Mesothelial cell of epicardium (in vitro differentiated cells): ENCODE data around the gene ERAL1. TPM values are rescaled to one million over a fixed set of nuclear protein-coding genes. Genes with fewer than 3 reads are reported as not detected.

Experiments
- DNase-seq, 2 experiments: peaks; one replicate each; pipeline ENCODE4 v3.0.0; 2021; ENCODE audit warnings: low spot score in 2 of 2; ENCODE audit not compliant: unreplicated experiment in 2 of 2
- H3K27ac Mint-ChIP-seq: 2 replicates; pipeline ENCODE4 v1.8.0; 2021; ENCODE audit warnings: mixed read lengths
- H3K27me3 Mint-ChIP-seq: 2 replicates; pipeline ENCODE4 v1.8.0; 2021; ENCODE audit warnings: low read depth, mixed read lengths
- H3K36me3 Mint-ChIP-seq: 2 replicates; pipeline ENCODE4 v1.8.0; 2021; ENCODE audit warnings: mixed read lengths
- H3K4me1 Mint-ChIP-seq: 2 replicates; pipeline ENCODE4 v1.8.0; 2021; ENCODE audit warnings: mixed read lengths
- H3K4me3 Mint-ChIP-seq: 2 replicates; pipeline ENCODE4 v1.8.0; 2021; ENCODE audit warnings: mild to moderate bottlenecking, moderate library complexity, mixed read lengths
- H3K9me3 Mint-ChIP-seq: 2 replicates; pipeline ENCODE4 v1.8.0; 2021; ENCODE audit warnings: mixed read lengths
- CTCF ChIP-seq: fragments of 200-600 bp; sonication (generic); IDR thresholded peaks from one replicate; pipeline ENCODE4 v1.5.0; 2021; ENCODE audit warnings: antibody characterized with exemption; ENCODE audit not compliant: unreplicated experiment
- total RNA-seq: library from RNA; stranded (reverse); gene quantifications from 3 replicates; pipeline ENCODE4 v1.2.1, GENCODE V29; 2021

Gene ERAL1
- 37.4 to 43.4 TPM (median 38.4 TPM) in 3 replicates for total RNA-seq

DNA sequence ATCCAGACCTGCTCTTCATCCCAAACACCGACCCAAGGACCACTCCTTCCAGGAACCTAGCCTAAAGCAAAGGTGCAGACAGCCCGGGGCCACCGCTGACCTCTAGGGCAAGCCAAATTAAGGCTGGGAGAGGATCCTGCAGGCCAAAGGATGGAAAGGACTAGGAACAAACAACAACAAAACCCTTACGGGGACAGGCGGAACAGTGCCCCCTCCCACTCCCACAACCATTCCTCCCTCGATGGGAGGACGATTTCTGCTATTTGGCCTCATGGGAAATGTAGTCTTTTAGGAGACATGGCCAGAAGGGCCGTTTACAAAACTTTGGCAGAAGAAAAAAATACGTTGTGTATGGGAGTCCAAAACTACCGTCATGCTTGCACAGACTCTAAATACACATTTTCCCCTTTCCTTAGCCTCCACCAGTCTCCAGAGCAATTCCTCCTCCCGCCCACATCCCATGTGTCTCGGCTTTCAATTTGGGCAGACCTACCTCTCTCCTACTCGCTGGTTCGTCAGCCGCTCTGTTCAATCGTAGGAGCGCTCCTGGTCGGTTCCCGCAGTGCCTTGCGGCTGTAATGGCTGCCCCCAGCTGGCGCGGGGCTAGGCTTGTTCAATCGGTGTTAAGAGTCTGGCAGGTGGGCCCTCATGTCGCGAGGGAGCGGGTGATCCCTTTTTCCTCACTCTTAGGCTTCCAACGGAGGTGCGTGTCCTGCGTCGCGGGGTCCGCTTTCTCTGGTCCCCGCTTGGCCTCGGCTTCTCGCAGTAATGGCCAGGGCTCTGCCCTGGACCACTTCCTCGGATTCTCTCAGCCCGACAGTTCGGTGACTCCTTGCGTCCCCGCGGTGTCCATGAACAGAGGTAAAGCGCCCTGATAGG, at the start of gene ERAL1:
Gene ERAL1, plus strand, starts transcription at position 560 of the 879 bp plus-strand sequence. Its CDS starts 19 bp downstream, at position 579.
- H3K27ac Mint-ChIP-seq = peak within 1 kb of the TSS; percentile 94
- peak within 1 kb of the TSS; percentile 92 for H3K4me3 Mint-ChIP-seq
- H3K9me3 Mint-ChIP-seq = no peaks in the 10 kb centered on the region
- H3K36me3 Mint-ChIP-seq = peaks cover 12% of the 10 kb centered on the region
- DNase-seq = peak; percentile 64 to 82
- TF ChIP-seq CTCF = no peak
- H3K4me1 Mint-ChIP-seq = peaks cover 12% of the 10 kb centered on the region
- no peaks in the 10 kb centered on the region for H3K27me3 Mint-ChIP-seq

- Mint-ChIP-seq H3K27me3 (no peaks in the 10 kb centered on the region), H3K27ac (peak overlapping the region; percentile 92), H3K36me3 (peaks cover 6% of the 10 kb centered on the region), H3K4me1 (peaks cover 35% of the 10 kb centered on the region), H3K9me3 (no peaks in the 10 kb centered on the region), H3K4me3 (no peak overlapping the region)
- no peak for TF ChIP-seq CTCF
- no peak for DNase-seq
Observed at GRCh38 chr17:28807925-28808634, 46.7 kb upstream of the ERAL1 start.

DNA sequence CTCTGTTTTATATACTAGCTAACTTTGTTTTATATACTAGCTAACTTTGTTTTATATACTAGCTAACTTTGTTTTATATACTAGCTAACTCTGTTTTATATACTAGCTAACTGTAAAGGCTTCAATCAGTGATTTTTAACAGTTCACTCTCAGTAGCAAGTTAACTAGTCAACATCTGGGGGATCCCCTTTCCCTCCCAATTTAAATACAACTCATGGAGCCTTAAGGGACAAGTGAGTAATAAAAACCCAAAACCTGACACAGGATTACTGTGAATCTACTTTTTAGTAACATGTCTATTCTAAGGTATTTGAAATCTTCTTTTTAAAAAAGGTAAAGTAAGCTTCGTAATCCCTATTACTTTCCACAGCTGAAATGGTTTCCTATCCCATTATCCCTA, 44.4 kb upstream of the ERAL1 start:
- Mint-ChIP-seq H3K36me3 (peaks cover 3% of the 10 kb centered on the region), H3K4me1 (peaks cover 37% of the 10 kb centered on the region), H3K27me3 (no peaks in the 10 kb centered on the region), H3K9me3 (no peaks in the 10 kb centered on the region), H3K4me3 (no peak overlapping the region), H3K27ac (peak overlapping the region; percentile 64)
- TF ChIP-seq CTCF = no peak
- no peak for DNase-seq

DNA sequence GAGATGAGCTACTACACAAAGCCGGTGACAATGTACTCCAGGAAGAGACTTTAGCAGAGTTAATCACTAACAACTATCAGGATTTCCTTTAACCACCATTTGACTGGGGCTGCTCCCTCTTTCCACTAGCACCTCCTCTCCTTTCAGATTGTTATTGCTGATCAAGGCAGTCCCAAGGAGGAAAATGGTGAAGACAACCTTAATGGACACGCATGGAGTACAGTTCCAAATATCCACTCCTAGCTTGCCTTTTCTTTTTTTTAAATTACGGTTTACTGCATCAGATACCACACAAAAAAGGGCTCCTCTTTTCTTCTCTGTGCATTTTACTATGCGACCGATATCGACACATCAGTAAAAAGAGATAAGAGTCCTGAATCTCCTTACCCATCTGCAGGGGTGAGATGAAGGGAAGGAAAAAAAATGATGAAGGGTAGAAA, 43.1 kb upstream of the ERAL1 start:
- Mint-ChIP-seq H3K27ac (peak overlapping the region; percentile 96), H3K4me3 (peak overlapping the region; percentile 83), H3K4me1 (peaks cover 37% of the 10 kb centered on the region), H3K36me3 (no peaks in the 10 kb centered on the region), H3K27me3 (no peaks in the 10 kb centered on the region), H3K9me3 (no peaks in the 10 kb centered on the region)
- DNase-seq = no peak
- no peak for TF ChIP-seq CTCF

DNA sequence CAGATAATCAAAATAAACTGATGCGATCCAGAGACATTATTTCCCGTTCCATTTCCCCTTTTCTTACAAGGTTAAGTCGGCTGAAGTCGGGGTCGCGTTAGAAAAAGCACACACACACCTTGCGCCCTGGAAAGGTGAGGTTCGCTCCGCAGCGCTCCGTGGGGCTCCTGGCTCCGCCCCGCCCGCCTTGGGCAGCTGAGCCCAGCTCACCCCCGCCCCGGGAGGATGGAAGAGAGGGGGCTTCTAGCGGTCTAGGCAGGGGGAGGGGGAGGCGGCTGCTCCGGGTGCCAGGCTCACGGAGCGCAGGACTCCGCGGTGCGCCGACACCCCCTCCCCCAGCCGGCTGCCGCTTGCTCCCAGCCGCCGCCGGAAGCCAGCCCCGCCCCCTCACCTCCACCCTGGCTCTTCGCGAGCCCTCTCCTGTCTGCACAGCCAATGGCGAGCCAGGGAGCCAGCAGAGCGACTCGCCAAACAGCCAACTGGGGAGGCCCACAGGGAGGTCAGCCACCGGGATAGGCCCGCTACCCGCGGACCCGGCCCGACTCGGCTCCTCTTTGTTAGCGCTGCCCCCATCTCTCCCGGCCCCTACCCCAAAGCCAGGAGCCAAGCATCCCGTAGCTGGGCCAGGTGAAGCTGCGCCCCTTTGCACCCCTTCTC, 42.6 kb upstream of the ERAL1 start:
- DNase-seq = peak; percentile 97 to 98
- H3K27me3 Mint-ChIP-seq = no peaks in the 10 kb centered on the region
- H3K4me1 Mint-ChIP-seq = peaks cover 37% of the 10 kb centered on the region
- no peak for TF ChIP-seq CTCF
- H3K36me3 Mint-ChIP-seq = no peaks in the 10 kb centered on the region
- H3K9me3 Mint-ChIP-seq = no peaks in the 10 kb centered on the region
- peak overlapping the region; percentile 98 for H3K27ac Mint-ChIP-seq
- peak overlapping the region; percentile 83 for H3K4me3 Mint-ChIP-seq
